Hematopoietic multipotent progenitor cell treated with erythropoietin and hydrocortisone succinate and interleukin-3 and kit ligand, for 6 days (in vitro differentiated cells): Measurements from ENCODE around the gene FOXD4.
A peak's percentile ranks its signal among the peaks of the same experiment; 100 is the strongest.
"Not testable (repeated sequence)": the region's sequence is repeated elsewhere in the genome, so short reads cannot be mapped to it uniquely, and the experiment has no call there.

Experiments used
- DNase-seq: peaks from one replicate; pipeline ENCODE4 v3.0.0-alpha.2; 2015

Gene FOXD4

DNA sequence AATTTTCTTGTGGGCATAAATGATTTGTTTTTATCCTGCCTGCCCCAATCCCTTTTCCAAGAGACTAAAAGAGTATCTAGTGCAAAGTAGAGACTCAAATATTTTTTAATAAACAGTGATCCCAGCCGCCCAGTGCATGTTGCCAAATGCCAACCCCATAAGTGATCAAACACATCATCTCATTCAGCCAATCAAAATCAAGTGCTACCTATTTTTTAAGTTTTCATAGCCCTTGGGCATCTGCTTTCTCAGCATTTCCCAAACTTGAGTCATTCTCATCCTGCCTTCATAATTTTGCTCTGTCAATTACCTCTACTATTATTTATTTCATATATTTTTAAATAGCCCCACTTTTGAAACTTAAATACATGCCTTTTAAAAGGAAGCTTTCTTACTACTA is 27.4 kb downstream of the FOXD4 start:
- DNase-seq, result not testable (repeated sequence)

DNA sequence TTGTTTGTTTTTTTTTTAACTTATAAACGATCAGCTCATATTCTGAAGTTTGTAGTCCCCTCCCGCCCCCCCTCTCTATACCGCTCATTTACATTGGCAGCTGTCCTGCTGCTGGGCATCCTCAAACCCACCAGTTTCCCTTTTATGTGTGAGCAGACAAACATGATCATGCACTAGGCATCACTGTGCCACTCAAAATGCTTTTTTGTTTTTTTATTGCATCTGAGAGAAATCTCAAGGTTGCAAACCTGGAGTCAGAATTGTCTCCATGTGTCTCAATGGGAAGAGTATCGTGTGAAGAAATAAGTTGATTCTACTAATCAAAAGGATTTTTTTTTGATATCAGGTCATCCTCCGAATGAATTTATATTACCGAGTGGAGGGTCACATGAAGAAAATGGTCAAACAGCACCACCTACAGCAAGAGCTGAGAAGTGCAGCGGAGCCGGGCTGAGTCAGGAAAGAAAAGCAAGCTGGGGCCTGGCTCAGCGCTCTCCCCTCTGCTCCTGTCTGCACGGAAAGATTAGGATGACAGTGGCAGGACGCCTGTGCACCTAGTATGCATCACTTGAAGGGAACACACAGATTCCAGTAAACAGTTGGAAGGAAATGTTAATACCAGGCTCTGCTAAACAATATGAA is 29.7 kb downstream of the FOXD4 start:
- not testable (repeated sequence) for DNase-seq

DNA sequence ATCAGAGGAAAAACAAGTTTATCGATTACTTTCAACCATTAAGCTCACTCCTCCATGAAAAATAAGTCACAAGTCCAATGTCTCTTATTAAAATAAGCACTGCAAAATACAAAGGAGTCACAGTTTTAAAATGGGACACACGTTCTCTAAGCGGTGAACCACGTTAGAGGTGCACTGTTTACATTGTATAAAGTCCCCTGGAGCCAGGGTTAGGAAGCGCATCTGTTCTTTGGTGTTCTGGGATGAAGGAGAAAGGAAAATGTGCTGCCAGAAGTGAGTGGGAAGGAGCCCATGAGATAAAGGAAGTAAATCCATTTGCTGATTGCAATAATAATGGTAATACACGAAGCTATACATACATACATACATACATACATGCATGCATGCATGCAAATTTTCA is 30.4 kb downstream of the FOXD4 start:
- not testable (repeated sequence) for DNase-seq

DNA sequence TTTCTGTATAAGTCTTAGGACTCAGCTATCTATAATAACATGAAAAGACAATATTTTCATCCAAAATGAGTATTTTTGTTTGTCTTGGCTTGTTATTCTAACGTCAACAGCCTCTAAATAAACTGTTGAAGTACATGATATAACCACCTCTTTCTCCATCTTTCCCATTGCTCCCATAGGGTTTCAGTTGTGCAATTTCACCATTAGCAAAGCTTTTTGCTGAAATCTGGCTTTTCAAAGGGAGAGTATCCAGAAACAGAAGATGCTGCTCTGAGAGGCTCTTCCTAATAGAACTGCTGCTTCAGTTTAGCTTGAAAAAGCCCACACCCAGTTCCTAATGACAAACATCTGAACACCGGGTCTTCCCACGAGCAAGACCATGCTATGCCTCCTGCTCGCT is 31.1 kb downstream of the FOXD4 start:
- DNase-seq, result not testable (repeated sequence)

DNA sequence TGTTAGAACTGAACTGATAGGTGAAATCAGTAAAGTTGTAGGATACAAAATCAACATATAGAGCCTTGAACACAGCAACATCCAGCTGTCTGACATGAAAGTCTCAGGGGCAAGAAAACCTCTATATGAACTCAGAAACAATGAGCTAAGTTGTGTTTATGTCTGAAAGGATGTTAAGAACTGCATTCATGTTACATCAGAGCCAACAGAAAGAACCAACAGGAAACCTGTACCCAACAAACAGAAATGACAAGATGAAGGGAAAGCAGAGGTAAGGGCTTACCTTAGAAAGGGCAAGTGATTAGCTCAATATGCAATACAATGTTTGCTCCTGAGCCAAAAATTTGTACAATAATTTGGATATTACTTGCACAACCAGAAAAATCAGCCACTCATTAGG is 31.5 kb downstream of the FOXD4 start:
- not testable (repeated sequence) for DNase-seq

DNA sequence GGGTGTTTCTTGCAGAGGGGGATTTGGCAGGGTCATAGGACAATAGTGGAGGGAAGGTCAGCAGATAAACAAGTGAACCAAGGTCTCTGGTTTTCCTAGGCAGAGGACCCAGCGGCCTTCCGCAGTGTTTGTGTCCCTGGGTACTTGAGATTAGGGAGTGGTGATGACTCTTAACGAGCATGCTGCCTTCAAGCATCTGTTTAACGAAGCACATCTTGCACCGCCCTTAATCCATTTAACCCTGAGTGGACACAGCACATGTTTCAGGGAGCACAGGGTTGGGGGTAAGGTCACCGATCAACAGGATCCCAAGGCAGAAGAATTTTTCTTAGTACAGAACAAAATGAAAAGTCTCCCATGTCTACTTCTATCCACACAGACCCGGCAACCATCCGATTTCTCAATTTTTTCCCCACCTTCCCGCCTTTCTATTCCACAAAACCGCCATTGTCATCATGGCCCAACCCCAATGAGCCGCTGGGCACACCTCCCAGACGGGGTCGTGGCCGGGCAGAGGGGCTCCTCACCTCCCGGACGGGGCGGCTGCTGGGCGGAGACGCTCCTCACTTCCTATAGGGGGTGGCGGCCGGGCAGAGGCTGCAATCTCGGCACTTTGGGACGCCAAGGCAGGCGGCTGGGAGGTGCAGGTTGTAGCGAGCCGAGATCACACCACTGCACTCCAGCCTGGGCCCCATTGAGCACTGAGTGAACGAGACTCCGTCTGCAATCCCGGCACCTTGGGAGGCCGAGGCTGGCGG is 35.1 kb downstream of the FOXD4 start:
- not testable (repeated sequence) for DNase-seq

DNA sequence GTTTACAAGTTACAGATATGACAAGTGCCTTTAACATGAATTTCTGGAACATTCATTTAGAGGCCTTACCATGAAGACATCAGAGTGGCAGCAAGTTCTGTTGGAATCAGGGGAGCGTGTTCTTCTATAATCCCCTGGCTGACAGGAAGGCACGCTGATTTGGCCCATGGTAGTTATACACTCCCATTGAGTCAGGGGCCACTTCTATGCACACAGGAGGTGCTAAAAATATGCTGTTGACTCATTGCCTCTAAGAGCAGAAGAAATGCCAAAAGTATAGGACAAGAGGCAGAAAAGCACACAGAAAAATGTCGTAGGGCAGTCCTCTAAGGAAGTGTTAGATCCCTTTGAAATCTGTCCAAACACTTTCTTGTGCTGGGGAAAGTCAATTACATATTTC is 39.9 kb downstream of the FOXD4 start:
- DNase-seq, result not testable (repeated sequence)

DNA sequence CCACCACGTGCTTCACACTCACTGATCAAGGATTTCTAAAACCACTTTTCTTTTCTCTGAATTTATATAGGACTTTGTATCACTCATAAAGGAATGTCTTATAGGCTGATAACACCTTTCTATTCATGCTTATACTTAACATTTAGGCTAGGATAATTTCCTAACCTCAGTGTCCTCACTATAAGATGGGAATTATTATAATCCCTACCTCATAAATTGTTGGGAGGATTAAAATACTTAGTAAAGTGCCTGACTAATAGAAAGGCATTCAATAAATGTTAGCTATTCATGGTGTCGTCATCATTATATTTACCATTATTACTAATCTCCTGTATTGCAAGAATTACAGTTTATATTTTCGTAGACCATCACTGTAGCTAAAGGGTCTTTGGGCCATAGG is 41.8 kb downstream of the FOXD4 start:
- DNase-seq, result not testable (repeated sequence)

DNA sequence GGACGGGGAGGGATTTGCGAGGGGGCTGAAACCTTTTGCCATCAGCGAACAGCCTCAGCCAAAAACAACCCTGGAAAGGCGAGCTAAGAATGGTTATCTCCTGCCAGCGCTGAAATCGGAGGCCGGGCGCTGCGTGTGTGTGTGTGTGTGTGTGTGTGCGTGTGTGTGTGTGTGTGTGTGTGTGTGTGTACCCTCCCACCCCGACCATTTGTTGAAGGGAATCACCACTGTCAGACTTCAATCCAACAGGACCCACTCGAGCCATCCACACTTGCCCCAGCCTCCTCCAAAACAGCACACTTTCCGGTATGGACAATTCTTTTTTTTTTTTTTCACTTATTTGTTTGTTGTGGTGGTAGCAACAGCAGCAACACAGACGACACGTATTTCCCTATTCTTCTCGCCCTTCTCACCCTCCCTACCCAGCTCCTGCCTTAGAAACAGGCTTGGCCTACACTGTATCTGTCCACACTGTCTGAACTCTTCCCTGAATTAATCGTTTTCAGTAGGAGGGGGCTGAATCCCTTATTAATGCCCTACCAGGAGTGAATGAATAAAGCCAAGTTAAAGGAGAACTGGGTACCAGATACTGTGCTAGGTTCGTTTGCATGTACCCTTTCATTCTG is 44.2 kb downstream of the FOXD4 start:
- not testable (repeated sequence) for DNase-seq

DNA sequence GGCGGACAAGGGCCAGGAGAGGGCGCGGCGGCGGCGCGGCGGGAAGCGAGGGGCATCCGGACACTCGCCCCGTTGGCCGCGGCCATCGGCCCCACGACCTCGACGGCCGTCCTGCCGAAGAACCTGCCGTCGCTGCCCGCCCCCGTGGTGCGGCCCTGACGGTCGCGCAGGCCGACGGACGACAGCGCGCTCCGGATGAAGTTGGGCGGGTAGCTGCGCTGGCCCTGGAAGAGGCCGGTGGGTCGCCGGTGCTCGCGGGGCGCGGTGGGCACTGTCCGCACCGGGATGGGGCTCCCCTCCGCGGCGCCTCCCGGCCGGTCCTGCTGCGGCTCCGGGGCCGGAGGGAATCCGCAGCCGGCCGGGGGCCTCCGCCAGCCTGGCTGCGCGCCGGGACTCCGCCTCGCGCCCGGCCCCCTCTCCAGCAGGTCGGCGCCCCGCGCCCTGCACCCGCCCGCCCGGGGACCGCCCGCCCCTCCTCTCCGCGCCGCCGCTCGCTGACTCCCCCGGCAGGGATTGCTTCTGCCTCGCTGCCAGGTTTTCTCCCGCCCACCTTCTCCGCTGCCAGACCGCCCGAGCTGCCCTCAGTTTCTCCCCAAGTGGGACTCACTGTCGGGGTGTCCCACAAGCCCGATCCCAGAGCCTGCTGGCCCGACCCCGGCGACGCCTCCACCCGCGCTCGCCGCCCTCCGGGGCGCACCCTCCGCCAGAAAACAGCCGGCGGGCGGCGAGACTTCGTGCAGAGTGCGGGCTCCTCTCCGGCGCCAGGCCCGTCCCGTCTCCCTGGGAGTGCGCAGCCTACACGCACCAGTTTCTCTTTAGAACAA is 44.9 kb downstream of the FOXD4 start:
- DNase-seq, result peak; percentile 1
